ENCODE results near the gene MAP1LC3A.

MAP1LC3A gene

GRCh38 chr20:34547844-34548613, 10.5 kb upstream of the MAP1LC3A start:
- DNase-seq (ENCODE audit: low read depth in 1 of 2, low spot score in 1 of 2) = no peak

DNA sequence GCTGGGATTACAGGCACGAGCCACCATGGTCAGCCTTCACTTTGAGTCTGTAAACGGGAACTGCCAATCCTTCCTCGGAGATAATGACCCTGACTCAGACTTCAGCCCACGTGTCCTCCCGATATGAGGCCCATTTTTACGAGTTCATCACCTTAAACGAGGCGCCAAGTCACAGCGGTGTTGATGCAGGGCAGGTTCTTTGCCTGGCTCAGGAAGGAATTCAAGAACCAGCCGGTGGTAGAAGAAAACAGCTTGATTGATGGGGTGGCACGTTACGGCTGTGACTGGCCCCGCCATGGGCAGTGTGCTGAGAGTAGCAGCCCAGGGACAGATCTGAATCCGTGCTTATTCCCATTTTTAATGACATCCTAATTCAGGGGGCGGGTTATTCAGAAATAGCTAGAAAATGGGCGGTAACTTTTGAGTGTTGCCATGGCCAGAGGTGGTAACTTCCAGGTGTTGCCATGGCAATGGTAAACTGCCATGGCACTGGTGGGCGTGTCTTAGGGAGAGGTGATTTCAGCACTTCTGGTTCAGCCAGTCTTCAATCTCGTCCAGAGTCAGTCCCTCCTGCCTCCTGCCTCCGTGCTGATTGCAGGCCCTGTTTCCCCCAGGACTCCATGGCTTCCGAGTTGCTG, 9.1 kb upstream of the MAP1LC3A start:
- DNase-seq (ENCODE audit: low read depth in 1 of 2, low spot score in 1 of 2) = no peak

GRCh38 chr20:34549929-34550305, 8.6 kb upstream of the MAP1LC3A start:
- no peak for DNase-seq (ENCODE audit: low read depth in 1 of 2, low spot score in 1 of 2)

DNA sequence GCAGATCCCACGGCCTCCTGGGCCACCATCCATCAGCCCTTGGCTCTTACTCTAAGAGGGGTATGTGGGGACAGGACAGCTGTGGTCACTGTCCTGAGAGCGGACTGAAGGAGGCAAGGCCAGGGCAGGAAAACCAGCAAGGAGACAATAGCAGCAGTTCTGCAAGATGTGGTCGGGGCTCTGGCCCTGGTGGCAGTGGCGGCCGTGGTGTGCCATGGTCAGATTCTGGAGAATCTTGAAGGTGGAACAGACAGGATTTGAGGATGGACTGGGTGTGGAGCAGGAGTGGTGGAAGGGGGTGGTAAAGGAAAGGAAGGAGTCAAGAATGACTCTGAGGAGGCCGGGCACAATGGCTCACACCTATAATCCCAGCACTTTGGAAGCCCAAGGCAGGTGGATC, 5.9 kb upstream of the MAP1LC3A start:
- no peak for DNase-seq (ENCODE audit: low read depth in 1 of 2, low spot score in 1 of 2)

DNA sequence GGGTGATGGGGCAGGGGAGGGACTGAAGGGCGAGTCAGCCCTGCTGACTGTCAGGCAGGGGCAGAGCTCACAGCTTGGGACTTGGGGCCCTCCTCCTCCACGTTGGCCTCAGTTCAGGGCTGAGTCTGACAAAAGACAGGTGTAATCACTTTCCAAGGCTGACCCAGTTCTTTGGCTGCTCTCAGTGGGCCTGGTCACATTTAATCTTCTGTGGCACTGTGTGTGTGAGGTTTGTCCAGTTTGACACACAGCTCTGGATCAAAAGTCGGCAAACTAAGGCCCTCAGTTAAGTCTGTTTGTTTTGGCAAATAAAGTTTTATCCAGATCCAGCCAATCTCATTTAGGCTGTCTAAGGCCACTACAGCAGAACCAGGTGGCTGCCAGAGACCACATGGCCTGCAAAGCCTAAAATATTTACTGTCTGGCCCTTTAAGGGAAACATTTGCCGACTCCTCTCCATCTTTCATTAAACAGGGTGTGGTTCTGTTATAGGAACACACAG, 5.1 kb upstream of the MAP1LC3A start:
- no peak for DNase-seq (ENCODE audit: low read depth in 1 of 2, low spot score in 1 of 2)

DNA sequence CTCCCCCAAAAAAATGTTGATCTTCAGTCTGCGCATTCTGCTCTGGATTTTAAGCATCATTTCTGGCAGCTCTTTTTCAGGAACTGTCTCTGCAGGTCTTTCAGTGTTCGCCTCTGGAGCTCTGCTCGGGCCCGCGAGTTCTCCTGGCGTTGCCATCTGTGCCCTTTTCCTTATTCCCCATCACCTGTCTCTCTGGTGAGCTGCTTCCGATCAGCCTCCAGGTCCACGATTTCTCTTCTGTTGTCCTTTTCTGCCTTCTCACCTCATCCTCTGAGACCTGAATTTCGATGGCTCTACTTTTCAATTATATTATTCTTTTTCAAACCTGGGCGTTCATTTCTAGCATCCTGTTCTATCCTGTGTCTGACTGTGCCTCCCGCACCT, 590 bp upstream of the MAP1LC3A start:
- no peak for DNase-seq (ENCODE audit: low read depth in 1 of 2, low spot score in 1 of 2)

DNA sequence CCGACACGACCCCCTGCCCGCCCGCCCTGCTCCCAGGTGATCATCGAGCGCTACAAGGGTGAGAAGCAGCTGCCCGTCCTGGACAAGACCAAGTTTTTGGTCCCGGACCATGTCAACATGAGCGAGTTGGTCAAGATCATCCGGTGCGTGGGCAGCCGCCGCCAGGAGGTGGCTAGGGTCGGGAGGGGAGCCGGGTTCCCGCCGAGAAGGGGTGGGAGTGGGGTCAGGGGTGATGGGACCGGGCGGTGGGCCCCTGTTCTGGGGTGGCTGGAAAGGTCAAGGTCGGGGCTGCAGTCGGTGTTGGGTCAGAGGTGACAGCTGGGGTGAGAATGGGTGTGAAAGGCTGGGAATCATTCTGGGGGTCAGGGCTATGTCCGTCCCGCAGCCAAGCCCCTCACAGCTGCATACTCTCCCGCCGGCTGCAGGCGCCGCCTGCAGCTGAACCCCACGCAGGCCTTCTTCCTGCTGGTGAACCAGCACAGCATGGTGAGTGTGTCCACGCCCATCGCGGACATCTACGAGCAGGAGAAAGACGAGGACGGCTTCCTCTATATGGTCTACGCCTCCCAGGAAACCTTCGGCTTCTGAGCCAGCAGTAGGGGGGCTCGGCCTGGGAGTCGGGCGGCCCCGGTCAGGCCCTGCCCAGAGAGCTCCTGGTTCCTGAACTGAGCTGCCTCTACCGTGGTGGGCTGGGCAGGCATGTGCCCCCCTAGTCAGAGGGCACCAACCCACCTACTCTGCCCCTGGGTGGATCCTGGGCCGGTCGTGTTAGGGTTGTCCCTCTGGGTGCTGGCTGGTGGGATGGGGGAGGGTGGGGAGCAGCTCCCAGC, 1.0 kb downstream of the MAP1LC3A start:
- DNase-seq (ENCODE audit: low read depth in 1 of 2, low spot score in 1 of 2) = no peak

- DNase-seq (ENCODE audit: low read depth in 1 of 2, low spot score in 1 of 2) = no peak
Measured at GRCh38 chr20:34560141-34560523, 1.6 kb downstream of the MAP1LC3A start.

- no peak for DNase-seq (ENCODE audit: low read depth in 1 of 2, low spot score in 1 of 2)
Measured at GRCh38 chr20:34560614-34561013, 2.1 kb downstream of the MAP1LC3A start.

- no peak for DNase-seq (ENCODE audit: low read depth in 1 of 2, low spot score in 1 of 2)
Measured at GRCh38 chr20:34561661-34562060, 3.1 kb downstream of the MAP1LC3A start.

GRCh38 chr20:34562641-34563040, 4.1 kb downstream of the MAP1LC3A start:
- DNase-seq (ENCODE audit: low read depth in 1 of 2, low spot score in 1 of 2) = no peak

DNA sequence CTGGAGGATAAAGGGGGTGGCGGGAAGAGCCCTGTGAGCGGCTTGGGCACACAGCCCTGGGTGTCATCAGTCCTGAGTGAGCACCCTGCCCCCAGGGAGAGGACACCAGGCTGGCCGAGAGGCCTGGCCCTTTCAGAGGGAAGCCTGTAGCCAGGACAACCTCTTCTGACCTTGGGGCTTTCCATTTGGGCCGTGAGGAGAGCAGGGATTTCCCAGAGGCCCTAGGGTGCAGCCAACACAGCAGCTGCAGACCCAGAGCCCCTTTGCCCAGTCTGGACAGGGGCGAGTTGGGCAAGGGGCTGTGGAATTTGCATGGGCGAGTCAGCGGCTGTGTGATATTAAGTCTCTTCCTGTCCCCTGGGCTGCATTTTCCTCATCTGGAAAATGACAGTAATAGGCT, 6.3 kb downstream of the MAP1LC3A start:
- DNase-seq (ENCODE audit: low read depth in 1 of 2, low spot score in 1 of 2) = no peak

DNA sequence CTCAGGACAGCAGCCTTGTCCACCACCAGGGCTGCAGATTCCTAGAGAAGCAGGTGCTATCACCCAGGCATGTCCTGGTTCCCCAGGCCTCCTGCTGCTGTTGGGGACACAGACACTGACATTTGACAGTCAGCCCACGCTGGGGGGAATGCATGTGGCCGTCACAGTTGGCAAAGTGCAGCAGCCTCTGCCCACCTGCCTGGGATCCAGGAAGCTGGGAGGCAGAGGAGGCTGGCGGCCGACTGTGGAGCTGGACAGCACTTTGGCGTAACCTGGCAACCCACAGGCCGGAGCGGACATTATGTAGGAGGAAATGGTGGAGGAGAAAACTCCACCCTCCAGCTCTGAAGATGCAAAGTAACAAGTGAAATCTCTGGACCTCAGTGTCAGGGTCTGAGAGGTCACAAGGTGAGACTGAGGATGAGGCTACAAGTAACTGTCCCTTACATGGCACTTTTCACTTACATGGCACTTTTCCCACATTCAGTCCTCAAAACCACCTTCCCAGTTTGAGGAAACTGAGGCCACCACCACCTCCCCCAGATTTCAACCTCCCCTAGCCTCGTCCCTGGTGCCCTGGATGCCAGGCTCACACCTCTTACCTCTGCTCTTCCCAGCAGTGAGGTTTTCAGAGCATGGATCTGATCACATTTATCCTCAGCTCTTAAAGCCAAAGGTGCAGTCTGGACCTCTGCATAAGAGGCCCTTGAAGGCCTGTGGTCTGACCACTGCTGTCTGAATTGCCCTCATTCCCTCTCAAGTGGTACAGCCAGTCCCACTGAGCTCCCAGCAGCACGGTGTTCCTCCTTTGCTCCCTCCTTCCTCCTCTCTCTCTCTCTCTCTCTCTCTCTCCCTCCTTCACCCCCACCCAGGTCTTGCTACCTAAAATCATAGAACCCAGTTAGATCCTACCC, 8.7 kb downstream of the MAP1LC3A start:
- DNase-seq (ENCODE audit: low read depth in 1 of 2, low spot score in 1 of 2) = no peak

- DNase-seq (ENCODE audit: low read depth in 1 of 2, low spot score in 1 of 2) = no peak
Measured at GRCh38 chr20:34567892-34568865, 9.7 kb downstream of the MAP1LC3A start.

GRCh38 chr20:34569598-34569997, 11.1 kb downstream of the MAP1LC3A start:
- no peak for DNase-seq (ENCODE audit: low read depth in 1 of 2, low spot score in 1 of 2)

- DNase-seq (ENCODE audit: low read depth in 1 of 2, low spot score in 1 of 2) = no peak
Measured at GRCh38 chr20:34570859-34571306, 12.4 kb downstream of the MAP1LC3A start.

DNA sequence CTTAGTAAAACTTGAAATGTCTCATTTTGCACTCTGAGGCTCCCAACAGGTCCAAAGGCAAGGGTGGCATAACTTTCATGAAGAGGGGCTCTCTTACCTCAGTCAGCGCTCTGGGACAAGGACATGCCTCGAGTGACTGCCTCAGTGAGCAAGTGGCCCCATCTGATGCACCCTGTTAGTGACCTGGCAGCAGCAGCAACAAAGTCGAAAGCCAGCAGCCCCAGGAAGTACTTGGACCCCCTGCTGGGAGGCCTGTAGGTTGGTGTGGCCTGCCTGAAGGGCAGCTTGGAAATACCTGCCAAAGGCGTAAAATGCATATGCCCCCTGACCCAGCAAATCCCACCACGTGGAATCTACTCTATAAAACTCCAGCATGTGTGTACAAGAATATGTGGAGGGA, 13.2 kb downstream of the MAP1LC3A start:
- DNase-seq (ENCODE audit: low read depth in 1 of 2, low spot score in 1 of 2) = no peak

GRCh38 chr20:34573541-34574300, 15.2 kb downstream of the MAP1LC3A start:
- DNase-seq (ENCODE audit: low read depth in 1 of 2, low spot score in 1 of 2) = no peak

DNA sequence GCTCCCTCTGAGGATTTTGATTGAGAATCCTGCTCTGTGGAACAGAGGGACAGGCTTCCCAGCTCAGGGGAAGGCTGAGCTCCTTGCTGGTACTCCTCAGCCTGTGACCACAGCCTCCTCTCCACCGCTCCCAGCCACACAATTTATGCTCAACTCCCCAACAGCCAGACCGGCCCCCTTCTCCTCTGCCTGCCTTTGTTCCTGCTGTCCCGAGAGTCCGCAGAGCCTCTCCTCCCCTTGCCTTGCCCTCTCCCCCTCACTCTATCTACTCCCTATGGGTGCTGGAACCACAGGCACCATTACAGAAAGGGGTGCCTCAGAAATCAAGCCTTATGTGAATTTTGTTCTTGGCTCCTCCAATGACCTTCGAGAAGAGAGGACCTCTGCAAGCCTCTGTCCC, 15.9 kb downstream of the MAP1LC3A start:
- no peak for DNase-seq (ENCODE audit: low read depth in 1 of 2, low spot score in 1 of 2)

Data from activated T-helper 1 cell treated with anti-CD3 and anti-CD28 coated beads, Interleukin-2, amount 50 U/mL, for 16 hours (primary cell).